ENCODE measurements around the gene ARHGAP32. TPM values are rescaled to one million over a fixed set of nuclear protein-coding genes. Genes with fewer than 3 reads are reported as not detected.

Gene ARHGAP32
- total RNA-seq, 1 experiment from 2014 or later: 22.0 TPM

- peaks cover 63% of the 10 kb centered on the region for H3K27me3 Mint-ChIP-seq (ENCODE audit: low read depth)
- peaks cover 0 to 7% of the 10 kb centered on the region in 2 experiments; a peak in 4 of 5 replicates for H3K9me3 Mint-ChIP-seq
- no peak overlapping the region for H4K8ac ChIP-seq (replicated peaks; ENCODE audit: insufficient read length, low read depth, low read length)
- DNase-seq: no peak
- H2BK5ac ChIP-seq (ENCODE audit: insufficient read length, low read length): no peak overlapping the region
- H3K9ac ChIP-seq (ENCODE audit: extremely low read depth, insufficient read length, low read length): no peak overlapping the region
- H3K4me3 Mint-ChIP-seq: no peak overlapping the region
- WGBS (ENCODE audit: extremely low coverage, insufficient read length, low lambda C conversion rate): no CpG with 5 or more reads among the region's 3 CpGs
- H3K4ac ChIP-seq (ENCODE audit: low read depth, low read length): no peak overlapping the region
- peaks cover 0 to 3% of the 10 kb centered on the region in 2 experiments; a peak in 1 of 4 replicates for H3K4me1 Mint-ChIP-seq
- no peak overlapping the region for H3K23ac ChIP-seq (ENCODE audit: insufficient read length, low read depth, low read length)
- 0 out of 7 replicates have a peak, but pooled peaks cover 0 to 4% (median 0%) of the 10 kb centered on the region in 3 experiments for H3K36me3 Mint-ChIP-seq (ENCODE audit: insufficient read depth in 1 of 3, low read depth in 3 of 3)
- H3K79me2 ChIP-seq (ENCODE audit: insufficient read depth, low read length): no peaks in the 10 kb centered on the region
- no peak overlapping the region for H4K5ac ChIP-seq (ENCODE audit: insufficient read length, low read depth, low read length)
- no peaks in the 10 kb centered on the region for H3K9me3 ChIP-seq (ENCODE audit: control insufficient read depth, low read depth, low read length)
- no peak overlapping the region for H2AFZ ChIP-seq (ENCODE audit: low read length)
- H3K4me1 ChIP-seq (ENCODE audit: insufficient read depth, low read length): no peaks in the 10 kb centered on the region
- H3K27me3 ChIP-seq (ENCODE audit: insufficient read depth, low read length): no peaks in the 10 kb centered on the region
- no peak overlapping the region for H2BK120ac ChIP-seq (ENCODE audit: low read depth, low read length, poor library complexity, severe bottlenecking)
- H2AK5ac ChIP-seq (ENCODE audit: insufficient read length, low read length): no peak overlapping the region
- no peak overlapping the region for H3K4me2 ChIP-seq (ENCODE audit: insufficient read depth, insufficient read length, low read length)
- H2BK20ac ChIP-seq (ENCODE audit: low read depth, low read length, poor library complexity, severe bottlenecking): no peak overlapping the region
- no peak overlapping the region for H3K56ac ChIP-seq (ENCODE audit: insufficient read length, low read depth, low read length)
- H3K27ac Mint-ChIP-seq: no peak overlapping the region
- H3K18ac ChIP-seq (ENCODE audit: insufficient read length, low read depth, low read length): no peak overlapping the region
- H4K91ac ChIP-seq (ENCODE audit: insufficient read length, low read depth, low read length): no peak overlapping the region
- no peak overlapping the region for H2BK15ac ChIP-seq (ENCODE audit: low read depth, low read length)
- no peaks in the 10 kb centered on the region for H4K20me1 ChIP-seq (ENCODE audit: control insufficient read depth, insufficient read depth, insufficient read length)
- H2BK12ac ChIP-seq (ENCODE audit: insufficient read length, low read depth, low read length): no peak overlapping the region
- H3T11ph ChIP-seq (ENCODE audit: low read length): no peak overlapping the region
- H3K79me1 ChIP-seq (ENCODE audit: insufficient read depth, low read depth, low read length, poor library complexity, severe bottlenecking): no peaks in the 10 kb centered on the region
- no peak overlapping the region for H3K27ac ChIP-seq (ENCODE audit: insufficient read length, low read depth, low read length)
- TF ChIP-seq CTCF (conservative IDR thresholded peaks at IDR 0.05): no peak
- H3K23me2 ChIP-seq (ENCODE audit: insufficient read length, low read depth, low read length, poor library complexity, severe bottlenecking): no peaks in the 10 kb centered on the region
- no peak overlapping the region for H3K14ac ChIP-seq (ENCODE audit: insufficient read depth, low read length)
Measured at GRCh38 chr11:128916037-128916572, 276.0 kb downstream of the ARHGAP32 start.
